Muscle of back (tissue), 11 donors: ENCODE results near the gene KATNB1. TPM values are rescaled to one million over a fixed set of nuclear protein-coding genes. Genes with fewer than 3 reads are reported as not detected.
"Not testable (repeated sequence)": the region's sequence is repeated elsewhere in the genome, so short reads cannot be mapped to it uniquely, and the experiment has no call there.

Source experiments
- DNase-seq, 3 donors: peaks; one replicate each; pipeline versions ENCODE4 v3.0.0 to v3.0.0-alpha.2; 2013
- polyA plus RNA-seq, 10 donors: library from polyadenylated mRNA; unstranded; fragments of 120-200 nt; gene quantifications; one replicate each; pipeline ENCODE4 v1.2.1, GENCODE V29; 2013; ENCODE audit not compliant: insufficient read length in 10 of 10

Gene KATNB1
- polyA plus RNA-seq, 10 donors, result 22.5 to 46.2 (median 36.3) TPM

GRCh38 chr16:57770361-57770760 is 34.8 kb downstream of the KATNB1 start:
- DNase-seq, result no peak

- no peak for DNase-seq
Measured at GRCh38 chr16:57771141-57771785, 35.7 kb downstream of the KATNB1 start.

DNA sequence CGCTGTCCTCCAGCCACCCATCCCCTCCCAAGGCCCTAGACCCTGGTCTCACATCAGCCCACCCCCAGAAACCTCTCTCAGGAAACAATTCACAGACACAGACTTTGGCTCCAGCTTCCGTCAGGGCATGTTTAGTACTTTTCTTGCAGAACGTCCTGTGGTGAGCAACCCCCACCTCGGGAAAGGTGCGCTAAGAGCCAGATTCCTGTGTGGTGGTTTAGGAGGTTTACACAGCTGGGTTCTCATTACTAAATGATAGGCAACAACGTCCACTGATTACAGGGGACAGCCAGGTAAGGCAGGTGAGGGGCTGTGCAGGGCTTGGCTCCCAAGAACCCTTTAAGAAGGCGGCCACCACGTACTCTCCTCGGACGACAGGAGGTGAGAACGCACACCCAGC is 37.4 kb downstream of the KATNB1 start:
- DNase-seq, result no peak

DNA sequence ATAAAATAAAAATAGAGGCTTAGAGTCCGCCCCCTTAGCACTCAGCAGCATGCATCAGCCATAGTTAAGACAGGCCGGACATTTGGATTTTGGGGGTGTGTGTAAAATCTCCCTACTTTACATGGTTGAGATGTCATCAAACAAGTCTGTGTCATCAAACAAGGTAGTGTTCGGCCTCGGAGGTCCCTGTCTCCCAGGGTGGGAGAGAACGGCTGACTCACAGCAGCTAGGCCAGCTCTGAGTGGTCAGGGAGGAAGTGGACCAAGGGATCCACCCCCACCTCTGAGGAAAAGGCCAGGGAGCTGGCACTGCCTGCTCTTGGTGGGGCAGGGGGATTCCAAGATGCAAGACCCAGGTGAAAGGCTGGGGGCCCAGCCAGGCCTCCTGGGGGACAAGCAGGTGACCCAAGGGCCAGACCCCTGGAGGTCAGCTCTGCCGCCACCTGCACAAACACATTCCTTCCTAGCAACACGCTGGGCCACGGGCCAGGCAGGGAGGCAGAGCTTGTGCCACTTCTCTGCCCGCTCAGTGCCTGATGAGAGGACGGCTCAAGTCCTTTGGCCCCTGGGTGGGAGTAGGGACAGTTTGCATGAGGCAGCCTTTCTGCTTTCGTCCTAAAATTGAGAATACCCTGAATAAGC is 38.2 kb downstream of the KATNB1 start:
- no peak for DNase-seq

GRCh38 chr16:57774705-57775285 is 39.2 kb downstream of the KATNB1 start:
- DNase-seq, result no peak

DNA sequence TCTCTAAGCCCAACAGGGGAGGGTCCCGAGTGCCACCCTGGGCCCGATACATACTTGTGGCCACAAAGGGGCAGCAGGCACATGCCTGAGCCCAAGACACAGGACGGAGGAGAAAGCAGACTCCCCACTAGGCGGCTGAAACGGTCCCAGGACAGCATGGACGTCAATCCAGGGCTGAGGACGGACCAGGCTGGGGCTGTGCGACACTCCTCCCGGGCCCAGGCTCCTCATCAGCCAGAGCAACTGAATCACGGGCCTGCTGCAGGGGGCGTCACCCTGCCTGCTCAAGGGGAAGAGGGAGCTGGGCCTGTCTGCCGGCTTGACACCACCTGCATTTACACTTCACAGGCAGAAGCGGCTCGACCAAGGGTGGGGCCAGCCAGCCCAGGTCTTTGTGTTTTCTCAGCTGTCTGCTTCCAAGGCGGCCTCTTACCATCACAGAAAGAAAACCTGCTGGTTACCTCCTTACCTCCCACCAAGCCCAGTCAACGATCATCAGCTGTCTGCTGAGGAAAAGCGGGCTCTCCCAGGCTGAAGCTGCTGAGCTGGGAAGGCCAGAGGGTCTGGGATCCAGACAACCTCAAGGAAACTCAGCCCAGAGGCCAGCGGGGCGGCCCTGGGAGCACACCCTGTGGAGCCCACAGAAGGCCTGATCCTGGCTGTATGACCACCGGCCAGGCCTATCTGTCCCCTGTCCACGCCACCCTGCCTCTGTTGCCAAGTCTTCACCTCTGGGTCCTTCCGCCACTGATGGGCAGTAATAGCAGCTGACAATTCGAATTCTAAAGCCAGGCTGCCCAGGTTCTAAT is 40.3 kb downstream of the KATNB1 start:
- peak in 2 of 3 donors; percentile 39 to 47 for DNase-seq

DNA sequence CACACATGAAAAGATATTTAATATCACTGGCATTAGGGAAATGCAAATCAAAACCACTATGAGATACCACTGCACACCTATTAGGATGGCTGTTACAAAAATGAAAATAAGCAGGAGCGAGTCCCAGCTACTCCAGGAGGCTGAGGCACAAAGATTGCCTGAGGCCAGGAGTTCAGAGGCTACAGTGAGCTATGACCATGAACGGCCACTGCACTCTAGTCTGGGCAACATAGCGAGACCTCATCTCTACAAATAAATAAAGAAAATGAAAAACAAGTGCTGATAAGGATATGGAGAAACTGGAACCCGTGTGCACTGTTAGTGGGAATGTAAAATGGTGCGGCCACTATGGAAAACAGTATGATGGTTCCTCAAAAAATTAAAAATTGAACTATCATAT is 43.1 kb downstream of the KATNB1 start:
- DNase-seq, result no peak

- DNase-seq, result not testable (repeated sequence)
Measured at GRCh38 chr16:57779836-57780235, 44.3 kb downstream of the KATNB1 start.

GRCh38 chr16:57781349-57781740 is 45.8 kb downstream of the KATNB1 start:
- DNase-seq, result no peak

- DNase-seq, result no peak
Measured at GRCh38 chr16:57781741-57782606, 46.4 kb downstream of the KATNB1 start.

DNA sequence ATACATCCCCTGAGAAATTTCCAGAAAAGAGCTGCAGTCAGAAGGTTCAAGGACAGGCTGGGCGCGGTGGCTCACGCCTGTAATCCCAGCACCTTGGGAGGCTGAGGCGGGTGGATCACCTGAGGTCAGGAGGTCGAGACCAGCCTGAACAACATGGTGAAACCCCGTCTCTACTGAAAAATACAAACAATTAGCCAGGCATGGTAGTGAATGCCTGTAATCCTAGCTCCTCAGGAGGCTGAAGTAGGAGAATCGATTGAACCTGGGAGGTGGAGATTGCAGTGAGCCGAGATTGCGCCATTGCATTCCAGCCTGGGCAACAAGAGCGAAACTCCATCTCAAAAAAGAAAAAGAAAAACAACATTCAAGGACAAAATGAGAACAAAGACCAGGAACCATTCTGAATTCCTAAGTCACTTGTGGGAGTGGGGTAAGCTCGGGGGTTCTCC is 47.1 kb downstream of the KATNB1 start:
- DNase-seq, result not testable (repeated sequence)

- no peak for DNase-seq
Measured at GRCh38 chr16:57783116-57783515, 47.5 kb downstream of the KATNB1 start.

- no peak for DNase-seq
Measured at GRCh38 chr16:57783883-57784282, 48.3 kb downstream of the KATNB1 start.

GRCh38 chr16:57784334-57784733 is 48.8 kb downstream of the KATNB1 start:
- DNase-seq, result no peak

GRCh38 chr16:57785385-57785784 is 49.8 kb downstream of the KATNB1 start:
- no peak for DNase-seq

DNA sequence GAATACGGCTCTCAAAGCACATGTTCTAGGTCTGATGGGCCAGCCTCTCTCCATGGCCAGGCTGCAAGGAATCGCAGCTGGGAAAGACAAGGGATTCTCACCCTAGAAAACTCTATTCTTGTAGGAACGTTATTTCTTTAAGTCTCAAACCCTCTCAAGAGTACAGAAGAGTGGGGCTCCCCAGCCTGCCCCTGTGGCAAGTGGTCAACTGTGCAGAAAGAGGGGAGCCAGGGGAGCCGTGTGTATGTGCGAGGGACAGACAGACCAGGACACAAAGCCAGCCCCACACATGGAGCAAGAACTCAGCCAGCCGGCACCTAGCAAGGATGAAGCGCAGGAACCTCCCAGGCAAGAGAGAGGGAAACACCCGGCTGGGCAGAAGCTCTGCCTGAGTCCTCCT is 50.4 kb downstream of the KATNB1 start:
- no peak for DNase-seq

DNA sequence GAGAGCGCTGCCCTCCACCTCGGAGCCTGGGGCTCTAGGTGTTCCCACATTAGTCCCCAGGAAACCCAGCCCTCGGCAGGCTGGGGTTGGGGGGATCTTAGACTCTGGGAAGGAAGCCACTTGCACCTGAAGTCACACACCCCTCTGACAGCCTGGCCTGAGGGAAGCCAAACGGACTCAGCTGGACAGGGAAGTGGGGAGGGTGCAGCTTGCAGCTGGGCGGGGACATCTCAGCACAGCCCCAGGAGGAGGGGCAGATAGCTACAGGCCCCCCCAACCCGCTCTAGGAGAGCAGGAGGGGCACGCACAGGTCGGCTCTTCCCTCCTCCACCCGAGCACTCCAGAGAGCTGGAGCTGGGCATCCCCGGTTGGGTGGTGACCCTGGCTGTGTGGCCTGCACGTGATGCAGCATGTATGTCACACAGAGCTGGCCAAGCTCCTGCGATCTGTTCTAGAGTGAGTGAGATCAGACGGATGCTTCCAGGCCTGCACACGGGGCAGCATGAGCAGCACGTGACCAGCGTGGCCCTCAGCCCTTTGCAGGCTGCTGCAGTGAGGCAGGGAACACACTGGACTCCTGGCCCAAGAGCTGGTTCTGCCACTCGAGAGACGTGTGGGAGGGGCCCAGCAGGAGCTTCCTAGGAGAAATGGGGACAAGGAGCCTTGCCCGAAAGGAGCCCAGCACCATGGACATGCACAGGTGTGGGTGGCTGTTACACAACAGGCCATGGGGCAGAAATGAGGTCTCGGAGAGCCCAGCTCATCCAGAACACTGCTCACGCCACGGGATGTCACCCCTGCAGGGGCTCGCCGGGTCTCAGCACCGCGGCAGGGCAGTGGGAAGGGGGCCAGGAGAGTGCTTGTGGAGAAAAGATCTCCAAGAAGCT is 51.3 kb downstream of the KATNB1 start:
- DNase-seq, result peak in 1 of 3 donors; percentile 60

GRCh38 chr16:57787519-57787905 is 51.9 kb downstream of the KATNB1 start:
- DNase-seq, result no peak

- DNase-seq, result no peak
Measured at GRCh38 chr16:57788252-57788841, 52.8 kb downstream of the KATNB1 start.

DNA sequence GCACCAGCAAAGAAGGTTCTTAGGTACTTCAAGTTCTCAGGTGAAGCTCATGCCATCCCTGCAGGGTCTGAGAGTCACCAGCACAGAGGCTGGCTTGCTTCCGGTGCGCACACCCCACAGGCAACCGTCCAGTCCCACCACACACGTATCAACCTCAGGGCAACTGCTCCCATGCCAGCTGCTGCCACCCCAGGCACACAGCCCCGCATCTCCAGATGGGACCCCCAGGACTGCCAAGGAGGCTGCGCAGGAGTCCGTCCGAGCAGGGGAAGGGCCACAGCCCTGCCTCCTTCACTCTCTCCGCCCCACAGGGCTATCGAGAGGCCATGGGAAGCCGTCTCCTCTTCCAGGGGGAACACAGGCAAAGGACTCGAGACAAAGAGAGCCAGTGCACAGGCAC is 53.4 kb downstream of the KATNB1 start:
- DNase-seq, result no peak
